BE2C (cell line): ENCODE data around the gene MPRIP.

ENCODE experiments used
- DNase-seq: peaks from one replicate; pipeline ENCODE4 v3.0.0-alpha.2; 2020
- H3K27me3 ChIP-seq: fragments of 250-450 bp; sonication (Bioruptor Pico); 2 replicates; pipeline ENCODE4 v1.5.1; 2020; ENCODE audit warnings: mild to moderate bottlenecking
- H3K36me3 ChIP-seq: fragments of 250-450 bp; sonication (Bioruptor Pico); 2 replicates; pipeline ENCODE4 v1.5.1; 2020; ENCODE audit warnings: mild to moderate bottlenecking
- H3K4me1 ChIP-seq: fragments of 250-450 bp; sonication (Bioruptor Pico); 2 replicates; pipeline ENCODE4 v1.5.1; 2020
- H3K4me3 ChIP-seq: 2 replicates; pipeline ENCODE4 v1.5.1; 2011; ENCODE audit warnings: low read depth, low read length
- H3K9me3 ChIP-seq: fragments of 250-450 bp; sonication (Bioruptor Pico); 2 replicates; pipeline ENCODE4 v1.5.1; 2020
- TF ChIP-seq, protein P1 (sequence below): IDR thresholded peaks from 2 replicates; pipeline ENCODE4 v1.5.1; 2012; ENCODE audit warnings: mild to moderate bottlenecking, low read depth, low read length

The MPRIP gene

GRCh38 chr17:17116406-17116805 lies 74.1 kb downstream of the MPRIP start:
- no peak for DNase-seq

DNA sequence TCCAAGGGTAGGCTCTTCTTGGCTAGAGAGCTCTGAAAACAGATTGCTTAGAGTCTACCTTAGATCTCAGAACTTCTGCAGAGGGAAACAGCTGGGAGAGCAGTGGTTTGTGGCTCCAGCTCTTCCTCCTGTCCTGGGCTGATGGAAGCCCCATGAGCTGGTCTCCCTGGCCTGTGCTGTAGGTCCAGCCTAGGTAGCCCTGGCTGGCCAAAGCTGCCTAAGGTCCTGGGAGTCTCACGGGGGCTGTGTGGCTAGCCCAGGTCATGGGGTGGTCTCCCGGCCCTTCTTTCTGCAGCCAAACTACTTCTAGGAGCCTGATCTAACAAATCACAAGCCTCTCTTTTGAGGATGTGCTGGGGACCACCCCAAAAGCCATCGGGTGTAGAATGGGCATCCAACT lies 75.7 kb downstream of the MPRIP start:
- Histone ChIP-seq H3K36me3 (no peaks in the 10 kb centered on the region), H3K27me3 (no peaks in the 10 kb centered on the region), H3K9me3 (no peaks in the 10 kb centered on the region), H3K4me1 (no peaks in the 10 kb centered on the region), H3K4me3 (no peak overlapping the region)
- no peak for DNase-seq
- TF ChIP-seq, protein P1, sequence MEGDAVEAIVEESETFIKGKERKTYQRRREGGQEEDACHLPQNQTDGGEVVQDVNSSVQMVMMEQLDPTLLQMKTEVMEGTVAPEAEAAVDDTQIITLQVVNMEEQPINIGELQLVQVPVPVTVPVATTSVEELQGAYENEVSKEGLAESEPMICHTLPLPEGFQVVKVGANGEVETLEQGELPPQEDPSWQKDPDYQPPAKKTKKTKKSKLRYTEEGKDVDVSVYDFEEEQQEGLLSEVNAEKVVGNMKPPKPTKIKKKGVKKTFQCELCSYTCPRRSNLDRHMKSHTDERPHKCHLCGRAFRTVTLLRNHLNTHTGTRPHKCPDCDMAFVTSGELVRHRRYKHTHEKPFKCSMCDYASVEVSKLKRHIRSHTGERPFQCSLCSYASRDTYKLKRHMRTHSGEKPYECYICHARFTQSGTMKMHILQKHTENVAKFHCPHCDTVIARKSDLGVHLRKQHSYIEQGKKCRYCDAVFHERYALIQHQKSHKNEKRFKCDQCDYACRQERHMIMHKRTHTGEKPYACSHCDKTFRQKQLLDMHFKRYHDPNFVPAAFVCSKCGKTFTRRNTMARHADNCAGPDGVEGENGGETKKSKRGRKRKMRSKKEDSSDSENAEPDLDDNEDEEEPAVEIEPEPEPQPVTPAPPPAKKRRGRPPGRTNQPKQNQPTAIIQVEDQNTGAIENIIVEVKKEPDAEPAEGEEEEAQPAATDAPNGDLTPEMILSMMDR, result no peak

More at GRCh38 chr17:17116406-17116805, 74.1 kb downstream of the MPRIP start:
- TF ChIP-seq, protein P1, result no peak
- Histone ChIP-seq H3K4me3 (no peak overlapping the region), H3K9me3 (no peaks in the 10 kb centered on the region), H3K27me3 (no peaks in the 10 kb centered on the region), H3K4me1 (no peaks in the 10 kb centered on the region), H3K36me3 (no peaks in the 10 kb centered on the region)

DNA sequence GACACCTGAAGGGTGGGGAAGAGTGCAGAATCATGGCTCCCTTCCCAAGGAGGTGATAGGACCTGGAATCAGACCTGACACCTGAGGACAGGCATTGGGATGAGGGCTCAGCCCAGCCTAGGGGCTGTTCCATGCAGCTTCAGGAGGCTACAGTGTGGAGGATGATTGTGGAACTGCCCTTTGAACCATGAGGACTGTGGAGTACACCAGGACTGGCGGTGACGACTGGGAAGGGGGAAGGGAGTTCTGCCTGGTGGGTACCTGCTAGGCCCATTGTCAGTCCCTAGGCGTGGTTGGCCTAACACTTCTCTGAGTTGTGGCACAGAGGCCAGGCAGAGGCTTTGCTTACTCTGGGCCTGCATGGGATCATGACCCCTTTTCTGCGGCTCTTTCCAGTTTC lies 76.1 kb downstream of the MPRIP start:
- no peaks in the 10 kb centered on the region for H3K4me1 ChIP-seq
- H3K9me3 ChIP-seq, result no peaks in the 10 kb centered on the region
- H3K36me3 ChIP-seq, result no peaks in the 10 kb centered on the region
- TF ChIP-seq, protein P1, result no peak
- no peak for DNase-seq
- no peak overlapping the region for H3K4me3 ChIP-seq
- H3K27me3 ChIP-seq, result no peaks in the 10 kb centered on the region

DNA sequence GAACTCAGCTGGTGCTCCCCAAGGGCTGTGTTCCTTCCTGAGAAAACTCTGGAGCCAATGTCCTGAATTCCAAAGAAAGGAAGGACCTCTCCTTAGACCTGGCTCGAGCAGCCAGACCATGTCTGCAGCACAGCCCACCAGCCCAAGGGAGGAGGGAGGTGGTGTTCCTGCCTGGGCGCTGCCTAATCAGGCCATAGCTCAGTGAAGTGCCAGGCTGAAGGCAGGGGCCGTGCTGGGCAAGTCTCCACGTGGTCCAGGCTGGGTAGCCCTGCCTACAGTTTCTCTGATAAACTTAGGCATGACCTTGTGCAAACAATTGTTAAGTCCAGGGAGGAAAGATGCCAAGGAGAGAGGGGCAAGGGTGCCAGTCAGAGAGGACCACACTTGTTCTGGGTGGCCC lies 76.8 kb downstream of the MPRIP start:
- TF ChIP-seq, protein P1, result no peak

DNA sequence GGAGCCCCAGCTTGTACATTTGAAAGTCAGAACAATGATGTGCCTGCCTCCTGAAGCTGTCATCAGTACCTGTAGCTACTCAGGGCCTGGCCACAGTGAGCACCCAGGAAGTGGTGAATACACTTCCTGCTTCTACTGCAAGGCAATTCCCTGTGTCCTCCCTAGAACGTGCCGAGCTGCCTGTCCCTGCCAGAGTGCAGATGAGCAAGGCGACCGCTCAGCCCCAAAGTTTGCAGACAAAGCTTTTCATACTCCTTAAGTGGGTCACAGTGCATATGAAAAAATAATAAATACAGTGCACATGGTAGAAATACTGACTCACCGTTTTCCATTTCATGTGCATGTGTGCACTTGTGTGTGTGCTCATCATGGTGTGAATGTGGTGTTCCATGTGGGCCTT lies 77.3 kb downstream of the MPRIP start:
- no peaks in the 10 kb centered on the region for H3K27me3 ChIP-seq
- no peak for DNase-seq
- TF ChIP-seq, protein P1, result no peak
- H3K4me3 ChIP-seq, result no peak overlapping the region
- no peaks in the 10 kb centered on the region for H3K9me3 ChIP-seq
- H3K4me1 ChIP-seq, result no peaks in the 10 kb centered on the region
- no peaks in the 10 kb centered on the region for H3K36me3 ChIP-seq

More for the DNA sequence above, 76.8 kb downstream of the MPRIP start:
- H3K4me1 ChIP-seq, result no peaks in the 10 kb centered on the region
- no peak overlapping the region for H3K4me3 ChIP-seq
- H3K36me3 ChIP-seq, result no peaks in the 10 kb centered on the region
- H3K9me3 ChIP-seq, result no peaks in the 10 kb centered on the region
- no peak for DNase-seq
- H3K27me3 ChIP-seq, result no peaks in the 10 kb centered on the region

- no peaks in the 10 kb centered on the region for H3K27me3 ChIP-seq
- H3K36me3 ChIP-seq, result no peaks in the 10 kb centered on the region
- DNase-seq, result no peak
- H3K4me3 ChIP-seq, result no peak overlapping the region
- TF ChIP-seq, protein P1, result no peak
- H3K4me1 ChIP-seq, result no peaks in the 10 kb centered on the region
- H3K9me3 ChIP-seq, result no peaks in the 10 kb centered on the region
Observed at GRCh38 chr17:17120294-17120693, 78.0 kb downstream of the MPRIP start.
